Measurements from ENCODE around the gene JADE2.

Gene JADE2

GRCh38 chr5:134537297-134537696, 11.8 kb downstream of the JADE2 start:
- no peak overlapping the region for H3K4me2 ChIP-seq (ENCODE audit: low read length)
- no peaks in the 10 kb centered on the region for H3K9me3 ChIP-seq (ENCODE audit: low read length)
- H3K27me3 ChIP-seq (ENCODE audit: insufficient read depth, low read length) = no peaks in the 10 kb centered on the region
- H2AFZ ChIP-seq (ENCODE audit: low read length) = no peak overlapping the region
- no peak overlapping the region for H3K9ac ChIP-seq (ENCODE audit: low read length)
- H3K36me3 ChIP-seq (ENCODE audit: insufficient read depth, low read length) = peaks cover 42% of the 10 kb centered on the region; the same call in 1 of the 2 replicates
- peak overlapping the region; percentile 38 for H3K27ac ChIP-seq (ENCODE audit: low read depth, low read length, poor library complexity, severe bottlenecking)
- no peak overlapping the region for H3K4me3 ChIP-seq (ENCODE audit: low read depth, low read length, poor library complexity, severe bottlenecking)
- no peaks in the 10 kb centered on the region for H3K9me2 ChIP-seq (ENCODE audit: low read depth, low read length)
- peaks cover 63% of the 10 kb centered on the region for H3K4me1 ChIP-seq (ENCODE audit: insufficient read depth, low read length, severe bottlenecking)
- H3K79me2 ChIP-seq (ENCODE audit: insufficient read depth, low read length) = peaks cover 5% of the 10 kb centered on the region; the same call in 1 of the 2 replicates
- no peak for TF ChIP-seq EZH2 (IDR thresholded peaks at IDR 0.05; ENCODE audit: borderline replicate concordance, low read length)
- TF ChIP-seq CTCF (IDR thresholded peaks at IDR 0.05; ENCODE audit: low read length) = no peak
- no peaks in the 10 kb centered on the region for H4K20me1 ChIP-seq (ENCODE audit: insufficient read depth, low read length)
- H3F3A ChIP-seq (ENCODE audit: insufficient read depth, low read length) = no peaks in the 10 kb centered on the region

GRCh38 chr5:134538296-134538695, 12.8 kb downstream of the JADE2 start:
- no peaks in the 10 kb centered on the region for H3K9me2 ChIP-seq (ENCODE audit: low read depth, low read length)
- no peaks in the 10 kb centered on the region for H3K79me2 ChIP-seq (ENCODE audit: insufficient read depth, low read length)
- no peaks in the 10 kb centered on the region for H3K27me3 ChIP-seq (ENCODE audit: insufficient read depth, low read length)
- peaks cover 42% of the 10 kb centered on the region; the same call in 1 of the 2 replicates for H3K36me3 ChIP-seq (ENCODE audit: insufficient read depth, low read length)
- no peak for TF ChIP-seq EZH2 (IDR thresholded peaks at IDR 0.05; ENCODE audit: borderline replicate concordance, low read length)
- no peak for TF ChIP-seq CTCF (IDR thresholded peaks at IDR 0.05; ENCODE audit: low read length)
- peaks cover 55% of the 10 kb centered on the region for H3K4me1 ChIP-seq (ENCODE audit: insufficient read depth, low read length, severe bottlenecking)
- H3K4me3 ChIP-seq (ENCODE audit: low read depth, low read length, poor library complexity, severe bottlenecking) = no peak overlapping the region
- H3F3A ChIP-seq (ENCODE audit: insufficient read depth, low read length) = no peaks in the 10 kb centered on the region
- H2AFZ ChIP-seq (ENCODE audit: low read length) = no peak overlapping the region
- no peak overlapping the region for H3K4me2 ChIP-seq (ENCODE audit: low read length)
- no peaks in the 10 kb centered on the region for H3K9me3 ChIP-seq (ENCODE audit: low read length)
- H3K27ac ChIP-seq (ENCODE audit: low read depth, low read length, poor library complexity, severe bottlenecking) = peak overlapping the region; percentile 18
- H3K9ac ChIP-seq (ENCODE audit: low read length) = no peak overlapping the region
- no peaks in the 10 kb centered on the region for H4K20me1 ChIP-seq (ENCODE audit: insufficient read depth, low read length)

GRCh38 chr5:134539732-134540131, 14.3 kb downstream of the JADE2 start:
- H2AFZ ChIP-seq (ENCODE audit: low read length) = no peak overlapping the region
- H4K20me1 ChIP-seq (ENCODE audit: insufficient read depth, low read length) = no peaks in the 10 kb centered on the region
- H3K36me3 ChIP-seq (ENCODE audit: insufficient read depth, low read length) = peaks cover 42% of the 10 kb centered on the region; the same call in 1 of the 2 replicates
- no peak for TF ChIP-seq EZH2 (IDR thresholded peaks at IDR 0.05; ENCODE audit: borderline replicate concordance, low read length)
- no peak for TF ChIP-seq CTCF (IDR thresholded peaks at IDR 0.05; ENCODE audit: low read length)
- H3K27ac ChIP-seq (ENCODE audit: low read depth, low read length, poor library complexity, severe bottlenecking) = peak overlapping the region; percentile 93
- H3K27me3 ChIP-seq (ENCODE audit: insufficient read depth, low read length) = no peaks in the 10 kb centered on the region
- H3K4me3 ChIP-seq (ENCODE audit: low read depth, low read length, poor library complexity, severe bottlenecking) = no peak overlapping the region
- no peaks in the 10 kb centered on the region for H3K79me2 ChIP-seq (ENCODE audit: insufficient read depth, low read length)
- H3F3A ChIP-seq (ENCODE audit: insufficient read depth, low read length) = no peaks in the 10 kb centered on the region
- no peaks in the 10 kb centered on the region for H3K9me3 ChIP-seq (ENCODE audit: low read length)
- H3K9me2 ChIP-seq (ENCODE audit: low read depth, low read length) = no peaks in the 10 kb centered on the region
- peaks cover 58% of the 10 kb centered on the region for H3K4me1 ChIP-seq (ENCODE audit: insufficient read depth, low read length, severe bottlenecking)
- peak overlapping the region; percentile 45; the same call in 1 of the 2 replicates for H3K9ac ChIP-seq (ENCODE audit: low read length)
- no peak overlapping the region; the same call in 1 of the 2 replicates for H3K4me2 ChIP-seq (ENCODE audit: low read length)

Data from OCI-LY1 (cell line).